Body of pancreas (tissue), 4 donors: Measurements from ENCODE around the gene GPRIN3. TPM values are rescaled to one million over a fixed set of nuclear protein-coding genes. Genes with fewer than 3 reads are reported as not detected.
A peak's percentile ranks its signal among the peaks of the same experiment; 100 is the strongest.

ENCODE experiments used
- ATAC-seq: fragments of 150-250 bp; one replicate; pipeline ENCODE4 v1.9.1; 2016
- DNase-seq, 4 donors: peaks; one replicate each; pipeline ENCODE4 v3.0.0-alpha.2; 2019
- H3K27ac ChIP-seq, 4 donors: fragments of 200-600 bp; sonication (generic); 1 replicate in 3 of 4; 2 replicates in 1 of 4; pipeline versions ENCODE4 v1.5.1 to v1.6.1; 2016 to 2019; ENCODE audit warnings: mild to moderate bottlenecking in 1 of 4, mixed read lengths in 1 of 4, moderate library complexity in 1 of 4
- H3K27me3 ChIP-seq, 2 donors: fragments of 200-600 bp; sonication (generic); one replicate each; pipeline ENCODE4 v1.6.0; 2016; ENCODE audit warnings: mild to moderate bottlenecking in 1 of 2
- H3K36me3 ChIP-seq, 2 donors: fragments of 200-600 bp; sonication (generic); replicated peaks in 1 of 2; 2 replicates each; pipeline ENCODE4 v1.5.1; 2016; ENCODE audit warnings: low read depth in 2 of 2; ENCODE audit not compliant: insufficient read depth in 1 of 2
- H3K4me1 ChIP-seq: fragments of 200-600 bp; sonication (generic); one replicate; pipeline ENCODE4 v1.6.0; 2016
- H3K4me3 ChIP-seq, 2 donors: fragments of 200-600 bp; sonication (generic); 1 replicate in 1 of 2; 2 replicates in 1 of 2; pipeline ENCODE4 v1.5.1; 2016 to 2019
- H3K9me3 ChIP-seq, 3 donors: fragments of 200-600 bp; sonication (generic); 1 replicate in 2 of 3; 2 replicates in 1 of 3; pipeline ENCODE4 v1.5.1; 2016
- POLR2A ChIP-seq, 3 donors: fragments of 450-650 bp; IDR thresholded peaks; one replicate each; pipeline ENCODE4 v1.6.1; 2016; ENCODE audit warnings: antibody characterized with exemption in 3 of 3, mild to moderate bottlenecking in 2 of 3
- WGBS, 2 donors: methylation state at CpG; one replicate each; pipeline ENCODE4 v1.1.5; 2017; 5-methylcytosine and 5-hydroxymethylcytosine counted together
- intact Hi-C: fragments of 100-400 bp; cut with DNase I; formaldehyde crosslinking; loops from one replicate; pipeline ENCODE4 v1.15.1; 2023
- total RNA-seq, 2 donors: library from RNA; depleted of rRNA; stranded (reverse); fragments of >200 nt; gene quantifications; one replicate each; pipeline ENCODE4 v1.1.0, GENCODE V29; 2016
- TF ChIP-seq, protein P1 (sequence below), 7 experiments: fragments of 450-650 bp in 4 of 7; fragments of 200-600 bp in 3 of 7; sonication (generic) in 3 of 7; IDR thresholded peaks; one replicate each; pipeline ENCODE4 v1.5.1; 2016 to 2019; ENCODE audit warnings: antibody characterized with exemption in 7 of 7

GPRIN3 gene
- total RNA-seq, 2 donors from 2014 or later, result 5.3 to 9.3 TPM

DNA sequence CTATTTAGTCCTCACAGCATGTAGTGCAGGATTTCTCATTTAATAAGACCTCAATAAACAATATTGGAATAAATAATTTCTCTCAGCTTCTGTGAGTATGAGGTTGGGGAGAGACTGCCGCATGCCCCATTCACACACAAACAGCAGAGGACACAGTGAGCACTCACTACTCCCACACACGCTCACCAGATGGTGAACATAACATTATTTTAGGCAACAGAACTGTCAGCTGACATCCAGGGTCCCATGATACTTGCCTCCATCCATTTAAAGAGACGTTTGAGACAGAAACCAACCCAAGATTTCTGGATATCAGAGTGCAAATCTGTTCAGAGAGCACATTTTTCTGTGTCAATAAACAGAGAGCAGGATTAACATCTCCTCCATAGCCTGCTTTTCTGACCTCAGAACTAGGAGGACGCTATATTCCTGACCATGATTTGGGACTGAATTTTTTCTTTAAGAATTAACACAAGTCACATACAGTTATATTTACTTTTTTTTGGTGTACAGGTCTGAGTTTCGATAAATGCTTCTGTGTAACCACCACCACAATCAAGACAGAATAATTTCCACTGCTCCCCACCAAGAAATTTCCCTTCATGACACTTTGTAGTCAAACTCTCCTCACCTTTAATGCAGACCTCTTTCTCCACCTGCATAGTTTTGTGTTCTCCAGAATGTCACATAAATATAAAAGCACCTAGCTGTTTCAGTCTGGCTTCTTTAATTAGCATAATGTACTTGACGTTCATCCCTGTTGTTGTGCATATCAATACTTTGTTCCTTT, 16.7 kb downstream of the GPRIN3 start:
- WGBS, 2 donors, result 80 to 84% methylated on average over 6 of the region's 6 CpGs
- no peak overlapping the region for H3K27ac ChIP-seq
- H3K36me3 ChIP-seq, result no peaks in the 10 kb centered on the region
- no peaks in the 10 kb centered on the region for H3K27me3 ChIP-seq
- ATAC-seq (no peak), DNase-seq (peak in 1 of 4 donors; percentile 13)
- no peaks in the 10 kb centered on the region for H3K9me3 ChIP-seq
- intact Hi-C loops, result no loop called here
- no peak for TF ChIP-seq POLR2A (IDR thresholded peaks at IDR 0.05)
- TF ChIP-seq, protein P1, sequence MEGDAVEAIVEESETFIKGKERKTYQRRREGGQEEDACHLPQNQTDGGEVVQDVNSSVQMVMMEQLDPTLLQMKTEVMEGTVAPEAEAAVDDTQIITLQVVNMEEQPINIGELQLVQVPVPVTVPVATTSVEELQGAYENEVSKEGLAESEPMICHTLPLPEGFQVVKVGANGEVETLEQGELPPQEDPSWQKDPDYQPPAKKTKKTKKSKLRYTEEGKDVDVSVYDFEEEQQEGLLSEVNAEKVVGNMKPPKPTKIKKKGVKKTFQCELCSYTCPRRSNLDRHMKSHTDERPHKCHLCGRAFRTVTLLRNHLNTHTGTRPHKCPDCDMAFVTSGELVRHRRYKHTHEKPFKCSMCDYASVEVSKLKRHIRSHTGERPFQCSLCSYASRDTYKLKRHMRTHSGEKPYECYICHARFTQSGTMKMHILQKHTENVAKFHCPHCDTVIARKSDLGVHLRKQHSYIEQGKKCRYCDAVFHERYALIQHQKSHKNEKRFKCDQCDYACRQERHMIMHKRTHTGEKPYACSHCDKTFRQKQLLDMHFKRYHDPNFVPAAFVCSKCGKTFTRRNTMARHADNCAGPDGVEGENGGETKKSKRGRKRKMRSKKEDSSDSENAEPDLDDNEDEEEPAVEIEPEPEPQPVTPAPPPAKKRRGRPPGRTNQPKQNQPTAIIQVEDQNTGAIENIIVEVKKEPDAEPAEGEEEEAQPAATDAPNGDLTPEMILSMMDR (IDR thresholded peaks at IDR 0.05), result no peak
- peaks cover 39% of the 10 kb centered on the region for H3K4me1 ChIP-seq
- no peak overlapping the region for H3K4me3 ChIP-seq

DNA sequence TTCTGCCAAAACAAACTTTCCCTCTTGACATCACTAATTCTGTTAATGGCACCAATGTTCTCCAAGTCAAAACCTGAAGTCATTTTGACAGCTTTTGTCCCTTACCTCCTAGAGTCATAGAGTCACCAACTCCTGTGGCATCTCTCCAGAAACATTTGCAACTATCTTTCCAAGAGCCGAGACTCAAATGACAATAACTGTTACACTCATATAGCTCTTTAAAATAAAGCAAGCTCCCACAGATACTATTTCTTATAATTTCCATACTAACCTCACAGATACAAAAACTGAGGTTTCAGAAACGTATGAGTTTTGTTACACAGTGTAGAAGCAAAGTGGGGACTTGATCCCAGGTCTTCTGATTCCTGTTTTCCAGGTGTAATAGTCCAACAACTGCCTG, 18.3 kb downstream of the GPRIN3 start:
- ATAC-seq (no peak), DNase-seq (no peak)
- TF ChIP-seq POLR2A (IDR thresholded peaks at IDR 0.05), result no peak
- TF ChIP-seq, protein P1 (IDR thresholded peaks at IDR 0.05), result no peak
- Histone ChIP-seq H3K36me3 (no peaks in the 10 kb centered on the region), H3K4me3 (no peak overlapping the region), H3K27ac (no peak overlapping the region), H3K4me1 (peaks cover 28% of the 10 kb centered on the region), H3K9me3 (no peaks in the 10 kb centered on the region), H3K27me3 (no peaks in the 10 kb centered on the region)
- 69 to 75% methylated on average over 2 of the region's 2 CpGs for WGBS, 2 donors
- intact Hi-C loops, result no loop called here

DNA sequence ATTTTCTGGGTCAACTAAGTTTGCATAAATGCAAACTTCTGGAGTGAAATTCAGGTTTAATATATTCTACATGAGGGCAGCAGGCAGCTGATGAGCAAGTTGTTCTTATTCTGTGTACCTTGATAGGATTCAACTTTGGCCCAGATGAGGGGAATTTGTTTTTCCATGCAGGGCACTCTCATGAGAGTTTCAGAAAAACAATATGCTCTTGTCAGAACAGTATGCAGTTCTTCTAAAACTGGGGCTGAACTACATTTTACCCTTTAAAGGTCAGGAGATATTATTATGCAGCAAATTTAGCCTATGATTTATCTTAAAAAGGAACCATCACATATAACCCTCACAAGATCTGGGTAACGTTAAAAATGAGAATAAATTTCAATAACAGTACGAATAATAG, 19.2 kb downstream of the GPRIN3 start:
- no peak for ATAC-seq
- intact Hi-C loops, result no loop called here
- Histone ChIP-seq H3K36me3 (no peaks in the 10 kb centered on the region), H3K27ac (no peak overlapping the region), H3K27me3 (no peaks in the 10 kb centered on the region), H3K4me1 (peaks cover 27% of the 10 kb centered on the region), H3K4me3 (no peak overlapping the region), H3K9me3 (no peaks in the 10 kb centered on the region)
- 90 to 93% methylated on average over 2 of the region's 2 CpGs for WGBS, 2 donors
- TF ChIP-seq, protein P1 (IDR thresholded peaks at IDR 0.05), result no peak
- no peak for TF ChIP-seq POLR2A (IDR thresholded peaks at IDR 0.05)
- no peak for DNase-seq

DNA sequence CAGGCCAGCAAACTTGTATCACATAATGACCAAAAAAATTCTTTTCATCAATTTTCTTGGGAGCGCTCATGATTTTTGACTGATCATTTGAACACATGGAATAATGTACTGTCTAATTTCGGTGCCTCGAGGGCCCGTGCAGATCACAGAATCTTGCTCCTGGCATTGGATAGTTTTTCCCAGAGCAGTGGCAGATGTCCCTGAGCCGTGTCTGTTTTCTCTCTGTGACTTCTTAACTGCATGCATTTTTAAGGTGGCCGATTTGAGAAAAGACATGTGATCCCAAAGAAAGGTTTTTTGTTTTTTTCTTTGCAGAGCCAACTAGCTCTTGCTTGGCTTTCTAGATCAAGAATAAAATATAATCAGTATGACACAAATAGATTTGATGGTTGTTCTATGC, 19.7 kb downstream of the GPRIN3 start:
- DNase-seq (no peak), ATAC-seq (no peak)
- no peak overlapping the region for H3K4me3 ChIP-seq
- TF ChIP-seq, protein P1 (IDR thresholded peaks at IDR 0.05), result no peak
- TF ChIP-seq POLR2A (IDR thresholded peaks at IDR 0.05), result no peak
- H3K27me3 ChIP-seq, result no peaks in the 10 kb centered on the region
- H3K4me1 ChIP-seq, result peaks cover 27% of the 10 kb centered on the region
- no peaks in the 10 kb centered on the region for H3K9me3 ChIP-seq
- no peak overlapping the region for H3K27ac ChIP-seq
- intact Hi-C loops, result no loop called here
- WGBS, 2 donors, result 72 to 91% methylated on average over 6 of the region's 6 CpGs
- H3K36me3 ChIP-seq, result no peaks in the 10 kb centered on the region

DNA sequence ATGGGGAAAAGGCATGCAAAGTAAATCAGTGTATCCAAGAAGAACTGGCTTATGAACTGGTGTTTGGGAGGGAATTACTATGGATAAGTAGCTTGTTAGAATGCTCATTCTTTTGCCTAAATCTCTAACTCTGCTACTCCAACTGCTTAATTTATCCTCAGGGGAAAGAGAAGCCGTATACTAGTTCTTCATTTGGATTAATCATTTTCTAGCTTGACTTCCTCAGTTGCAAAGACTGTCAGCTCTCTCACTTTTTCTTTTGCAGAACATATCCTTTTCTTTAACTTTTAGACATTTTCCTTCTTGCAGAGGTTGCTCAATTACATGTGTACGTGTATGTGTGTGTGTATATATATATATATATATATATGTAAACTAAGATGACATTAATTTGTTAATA, 21.9 kb downstream of the GPRIN3 start:
- Histone ChIP-seq H3K36me3 (no peaks in the 10 kb centered on the region), H3K27me3 (no peaks in the 10 kb centered on the region), H3K4me3 (no peak overlapping the region), H3K27ac (peak overlapping the region in 1 of 4 donors; percentile 3), H3K9me3 (no peaks in the 10 kb centered on the region), H3K4me1 (peaks cover 24% of the 10 kb centered on the region)
- no peak for DNase-seq
- no peak for ATAC-seq
- TF ChIP-seq, protein P1 (IDR thresholded peaks at IDR 0.05), result no peak
- no peak for TF ChIP-seq POLR2A (IDR thresholded peaks at IDR 0.05)
- WGBS, 2 donors, result 36 to 42% methylated on average over 2 of the region's 2 CpGs
- intact Hi-C loops, result no loop called here
